ENCODE data around the gene ALPL. TPM values are rescaled to one million over a fixed set of nuclear protein-coding genes. Genes with fewer than 3 reads are reported as not detected.

Gene ALPL
- total and polyA plus RNA-seq, 2 of the 4 experiments (the other 2 are of a cell fraction) = 0.54 to 2.2 TPM

DNA sequence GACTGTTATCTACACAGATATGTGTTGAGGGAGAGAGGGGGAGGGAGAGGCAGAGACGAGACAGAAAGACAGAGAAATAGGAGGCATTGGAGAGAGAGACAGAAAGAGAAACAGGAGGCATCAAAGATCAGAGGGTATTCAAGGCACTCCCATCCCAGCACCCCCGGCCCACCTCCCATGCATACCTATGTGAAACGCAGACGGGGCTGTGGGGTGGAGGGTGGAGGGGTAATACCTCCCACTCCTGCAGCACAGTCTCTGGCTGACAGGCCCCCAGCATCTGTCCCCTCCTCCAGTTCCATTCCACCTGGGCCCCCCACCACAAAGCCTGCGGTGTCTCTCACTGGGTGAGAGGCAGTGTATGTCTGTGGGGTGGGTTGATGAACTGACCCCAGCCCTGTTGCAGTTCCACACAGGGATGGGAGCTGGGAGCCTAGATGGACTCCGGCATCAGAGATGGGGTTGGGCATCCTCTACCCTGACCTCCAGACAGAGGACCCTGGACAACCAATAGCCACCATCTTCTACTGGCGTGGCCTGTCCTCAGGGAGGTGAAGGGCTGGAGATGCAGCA, 110.2 kb downstream of the ALPL start:
- Histone ChIP-seq H3K9me3 (ENCODE audit: control insufficient read depth, insufficient read depth, low read length) (no peaks in the 10 kb centered on the region), H4K91ac (ENCODE audit: insufficient read depth, low read depth, low read length) (no peak overlapping the region)

More for the DNA sequence above, 110.2 kb downstream of the ALPL start:
- H3K36me3 ChIP-seq (ENCODE audit: control insufficient read depth, insufficient read depth, low read length) = no peaks in the 10 kb centered on the region
- dilution Hi-C loops (cut with HindIII; ENCODE audit: low sequenced_read_pairs, unreplicated experiment) = no loop called here
- ATAC-seq (ENCODE audit: low read depth) = no peak
- no peak overlapping the region for H3K4me3 ChIP-seq (ENCODE audit: insufficient read depth, low read depth, low read length)
- in situ Hi-C loops (cut with MboI; ENCODE audit: low sequenced_read_pairs) = no loop called here
- no peak overlapping the region for H3K56ac ChIP-seq (ENCODE audit: extremely low read depth, insufficient read depth, low read length)
- peaks cover 77% of the 10 kb centered on the region for H3K27me3 ChIP-seq (ENCODE audit: control insufficient read depth, insufficient read depth, low read length)
- H4K5ac ChIP-seq (ENCODE audit: low read depth, low read length) = no peak overlapping the region
- H3K27ac ChIP-seq (ENCODE audit: insufficient read depth, low read length) = no peak overlapping the region
- TF ChIP-seq NFE2L2 (IDR thresholded peaks at IDR 0.05; ENCODE audit: low read depth, low read length) (no peak), RCOR1 (IDR thresholded peaks at IDR 0.05; ENCODE audit: insufficient replicate concordance, low read length) (no peak), MXI1 (IDR thresholded peaks at IDR 0.05; ENCODE audit: borderline replicate concordance, low read depth, low read length) (no peak), MAZ (IDR thresholded peaks at IDR 0.05; ENCODE audit: borderline replicate concordance, low read depth, low read length) (no peak), MAFK (IDR thresholded peaks at IDR 0.05; ENCODE audit: low read depth, low read length) (no peak), CEBPB (IDR thresholded peaks at IDR 0.05; ENCODE audit: low read depth, low read length) (no peak), RFX5 (IDR thresholded peaks at IDR 0.05; ENCODE audit: low read depth, low read length) (no peak), BHLHE40 (IDR thresholded peaks at IDR 0.05; ENCODE audit: low read depth, low read length) (no peak), SMC3 (IDR thresholded peaks at IDR 0.05; ENCODE audit: low read depth, low read length) (no peak), FOS (IDR thresholded peaks at IDR 0.05; ENCODE audit: low read depth, low read length) (no peak), RAD21 (IDR thresholded peaks at IDR 0.05; ENCODE audit: low read length) (no peak), CHD1 (IDR thresholded peaks at IDR 0.05; ENCODE audit: low read depth, low read length) (no peak), POLR2A (IDR thresholded peaks at IDR 0.05; ENCODE audit: low read depth, low read length) (no peak)
- TF ChIP-seq, protein P1, sequence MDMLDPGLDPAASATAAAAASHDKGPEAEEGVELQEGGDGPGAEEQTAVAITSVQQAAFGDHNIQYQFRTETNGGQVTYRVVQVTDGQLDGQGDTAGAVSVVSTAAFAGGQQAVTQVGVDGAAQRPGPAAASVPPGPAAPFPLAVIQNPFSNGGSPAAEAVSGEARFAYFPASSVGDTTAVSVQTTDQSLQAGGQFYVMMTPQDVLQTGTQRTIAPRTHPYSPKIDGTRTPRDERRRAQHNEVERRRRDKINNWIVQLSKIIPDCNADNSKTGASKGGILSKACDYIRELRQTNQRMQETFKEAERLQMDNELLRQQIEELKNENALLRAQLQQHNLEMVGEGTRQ (IDR thresholded peaks at IDR 0.05; ENCODE audit: low read depth, low read length) = no peak
- TF ChIP-seq, protein P2, sequence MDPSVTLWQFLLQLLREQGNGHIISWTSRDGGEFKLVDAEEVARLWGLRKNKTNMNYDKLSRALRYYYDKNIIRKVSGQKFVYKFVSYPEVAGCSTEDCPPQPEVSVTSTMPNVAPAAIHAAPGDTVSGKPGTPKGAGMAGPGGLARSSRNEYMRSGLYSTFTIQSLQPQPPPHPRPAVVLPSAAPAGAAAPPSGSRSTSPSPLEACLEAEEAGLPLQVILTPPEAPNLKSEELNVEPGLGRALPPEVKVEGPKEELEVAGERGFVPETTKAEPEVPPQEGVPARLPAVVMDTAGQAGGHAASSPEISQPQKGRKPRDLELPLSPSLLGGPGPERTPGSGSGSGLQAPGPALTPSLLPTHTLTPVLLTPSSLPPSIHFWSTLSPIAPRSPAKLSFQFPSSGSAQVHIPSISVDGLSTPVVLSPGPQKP (IDR thresholded peaks at IDR 0.05; ENCODE audit: borderline replicate concordance, low read depth, low read length) = no peak
- TF ChIP-seq, protein P3, sequence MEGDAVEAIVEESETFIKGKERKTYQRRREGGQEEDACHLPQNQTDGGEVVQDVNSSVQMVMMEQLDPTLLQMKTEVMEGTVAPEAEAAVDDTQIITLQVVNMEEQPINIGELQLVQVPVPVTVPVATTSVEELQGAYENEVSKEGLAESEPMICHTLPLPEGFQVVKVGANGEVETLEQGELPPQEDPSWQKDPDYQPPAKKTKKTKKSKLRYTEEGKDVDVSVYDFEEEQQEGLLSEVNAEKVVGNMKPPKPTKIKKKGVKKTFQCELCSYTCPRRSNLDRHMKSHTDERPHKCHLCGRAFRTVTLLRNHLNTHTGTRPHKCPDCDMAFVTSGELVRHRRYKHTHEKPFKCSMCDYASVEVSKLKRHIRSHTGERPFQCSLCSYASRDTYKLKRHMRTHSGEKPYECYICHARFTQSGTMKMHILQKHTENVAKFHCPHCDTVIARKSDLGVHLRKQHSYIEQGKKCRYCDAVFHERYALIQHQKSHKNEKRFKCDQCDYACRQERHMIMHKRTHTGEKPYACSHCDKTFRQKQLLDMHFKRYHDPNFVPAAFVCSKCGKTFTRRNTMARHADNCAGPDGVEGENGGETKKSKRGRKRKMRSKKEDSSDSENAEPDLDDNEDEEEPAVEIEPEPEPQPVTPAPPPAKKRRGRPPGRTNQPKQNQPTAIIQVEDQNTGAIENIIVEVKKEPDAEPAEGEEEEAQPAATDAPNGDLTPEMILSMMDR (conservative IDR thresholded peaks at IDR 0.05; ENCODE audit: low read depth, low read length) = no peak
- H3K4ac ChIP-seq (ENCODE audit: low read depth, low read length) = no peak overlapping the region
- intact Hi-C loops (cut with micrococcal nuclease) = no loop called here
- no peak overlapping the region for H3K14ac ChIP-seq (replicated peaks; ENCODE audit: low read depth, low read length)
- no peak overlapping the region for H2AFZ ChIP-seq (replicated peaks; ENCODE audit: low read length, poor library complexity)
- BruUV-seq (replicated peaks) = no TSS peak
- no peak overlapping the region for H2AK5ac ChIP-seq (ENCODE audit: low read depth, low read length)
- no peak overlapping the region for H4K8ac ChIP-seq (ENCODE audit: low read depth in 2 of 2, low read length in 2 of 2)
- no peaks in the 10 kb centered on the region; the same call in 1 of the 2 replicates for H4K20me1 ChIP-seq (ENCODE audit: insufficient read depth, low read length)
- ChIA-PET CTCF (no interaction called here), POLR2A (ENCODE audit: unreplicated experiment) (no interaction called here)
- no peaks in the 10 kb centered on the region; the same call in 1 of the 2 replicates for H3K4me1 ChIP-seq (ENCODE audit: control insufficient read depth, insufficient read depth, low read length)
- 0 out of 2 replicates have a peak, but pooled peaks cover 3% of the 10 kb centered on the region for H3K9me1 ChIP-seq (ENCODE audit: insufficient read depth, low read length)
- no peak overlapping the region for H3K18ac ChIP-seq (ENCODE audit: low read depth, low read length)
- no peak overlapping the region for H2BK15ac ChIP-seq (ENCODE audit: low read depth, low read length)
- no peaks in the 10 kb centered on the region for H3K79me1 ChIP-seq (ENCODE audit: low read depth in 1 of 2, low read length in 2 of 2)
- H3K9ac ChIP-seq (ENCODE audit: low read depth, low read length) = no peak overlapping the region
- WGBS, 2 experiments (ENCODE audit: extremely low coverage in 2 of 2, insufficient read length in 1 of 2) = no CpG with 5 or more reads among the region's 7 CpGs
- H2BK20ac ChIP-seq (ENCODE audit: low read depth, low read length) = no peak overlapping the region
- H2BK120ac ChIP-seq (ENCODE audit: low read depth, low read length) = no peak overlapping the region
- H3K23ac ChIP-seq (ENCODE audit: low read depth, low read length) = no peak overlapping the region
- no peak for DNase-seq
- H3K4me2 ChIP-seq (ENCODE audit: low read depth, low read length) = no peak overlapping the region
- H2AK9ac ChIP-seq (replicated peaks; ENCODE audit: low read depth, low read length, poor library complexity) = no peak overlapping the region
- H2BK5ac ChIP-seq (ENCODE audit: low read depth, low read length, poor library complexity, severe bottlenecking) = no peak overlapping the region

All from IMR-90 (cell line).